ENCODE measurements around the gene LY86. TPM values are rescaled to one million over a fixed set of nuclear protein-coding genes. Genes with fewer than 3 reads are reported as not detected.

Gene LY86
- total RNA-seq, 1 donor from 2014 or later, result 1.2 TPM

- H3K4me1 ChIP-seq, result peaks cover 64% of the 10 kb centered on the region
- intact Hi-C loops (cut with micrococcal nuclease), result no loop called here
- peak overlapping the region; percentile 54 for H3K27ac ChIP-seq (replicated peaks)
Measured at GRCh38 chr6:6597682-6598081, 9.2 kb downstream of the LY86 start.

GRCh38 chr6:6599468-6599873 is 11.0 kb downstream of the LY86 start:
- no peak overlapping the region for H3K4me3 ChIP-seq
- no peaks in the 10 kb centered on the region for H3K27me3 ChIP-seq (ENCODE audit: low read depth)
- intact Hi-C loops (cut with micrococcal nuclease), result no loop called here
- TF ChIP-seq CTCF (IDR thresholded peaks at IDR 0.05; ENCODE audit: borderline replicate concordance), result no peak
- DNase-seq, result peak; percentile 34
- H3K36me3 ChIP-seq, result no peaks in the 10 kb centered on the region
- peak overlapping the region; percentile 42 for H3K27ac ChIP-seq (replicated peaks)
- peaks cover 10% of the 10 kb centered on the region for H3K9me3 ChIP-seq (replicated peaks)
- H3K4me1 ChIP-seq, result peaks cover 46% of the 10 kb centered on the region

More at GRCh38 chr6:6597682-6598081, 9.2 kb downstream of the LY86 start:
- DNase-seq, result no peak
- no peaks in the 10 kb centered on the region for H3K36me3 ChIP-seq
- no peaks in the 10 kb centered on the region for H3K9me3 ChIP-seq (replicated peaks)
- no peak overlapping the region for H3K4me3 ChIP-seq
- no peaks in the 10 kb centered on the region for H3K27me3 ChIP-seq (ENCODE audit: low read depth)
- no peak for TF ChIP-seq CTCF (IDR thresholded peaks at IDR 0.05; ENCODE audit: borderline replicate concordance)

GRCh38 chr6:6600875-6601274 is 12.4 kb downstream of the LY86 start:
- Histone ChIP-seq H3K9me3 (replicated peaks) (peaks cover 19% of the 10 kb centered on the region), H3K4me3 (no peak overlapping the region), H3K27ac (replicated peaks) (no peak overlapping the region), H3K4me1 (peaks cover 39% of the 10 kb centered on the region), H3K27me3 (ENCODE audit: low read depth) (no peaks in the 10 kb centered on the region), H3K36me3 (no peaks in the 10 kb centered on the region)
- TF ChIP-seq CTCF (IDR thresholded peaks at IDR 0.05; ENCODE audit: borderline replicate concordance), result no peak
- intact Hi-C loops (cut with micrococcal nuclease), result no loop called here
- no peak for DNase-seq

GRCh38 chr6:6602262-6602661 is 13.7 kb downstream of the LY86 start:
- Histone ChIP-seq H3K27ac (replicated peaks) (no peak overlapping the region), H3K4me1 (peaks cover 25% of the 10 kb centered on the region), H3K36me3 (no peaks in the 10 kb centered on the region), H3K9me3 (replicated peaks) (peaks cover 19% of the 10 kb centered on the region), H3K4me3 (no peak overlapping the region), H3K27me3 (ENCODE audit: low read depth) (no peaks in the 10 kb centered on the region)
- TF ChIP-seq CTCF (IDR thresholded peaks at IDR 0.05; ENCODE audit: borderline replicate concordance), result no peak
- intact Hi-C loops (cut with micrococcal nuclease), result no loop called here
- DNase-seq, result no peak

GRCh38 chr6:6603317-6603716 is 14.8 kb downstream of the LY86 start:
- intact Hi-C loops (cut with micrococcal nuclease), result no loop called here
- Histone ChIP-seq H3K36me3 (no peaks in the 10 kb centered on the region), H3K9me3 (replicated peaks) (peaks cover 19% of the 10 kb centered on the region), H3K27me3 (ENCODE audit: low read depth) (no peaks in the 10 kb centered on the region), H3K4me3 (no peak overlapping the region), H3K27ac (replicated peaks) (no peak overlapping the region), H3K4me1 (peaks cover 18% of the 10 kb centered on the region)
- DNase-seq, result no peak
- TF ChIP-seq CTCF (IDR thresholded peaks at IDR 0.05; ENCODE audit: borderline replicate concordance), result no peak

- no peaks in the 10 kb centered on the region for H3K36me3 ChIP-seq
- H3K4me3 ChIP-seq, result no peak overlapping the region
- no peak for TF ChIP-seq CTCF (IDR thresholded peaks at IDR 0.05; ENCODE audit: borderline replicate concordance)
- no peak for DNase-seq
- H3K4me1 ChIP-seq, result peaks cover 15% of the 10 kb centered on the region
- peaks cover 19% of the 10 kb centered on the region for H3K9me3 ChIP-seq (replicated peaks)
- no peaks in the 10 kb centered on the region for H3K27me3 ChIP-seq (ENCODE audit: low read depth)
- intact Hi-C loops (cut with micrococcal nuclease), result no loop called here
- H3K27ac ChIP-seq (replicated peaks), result no peak overlapping the region
Measured at GRCh38 chr6:6604015-6604414, 15.5 kb downstream of the LY86 start.

Measured in left ventricle myocardium inferior (tissue), 1 donor.